GM19324 (cell line): Measurements from ENCODE around the gene TSPAN7.

ENCODE experiments used
- ATAC-seq: cut with Tn5 transposase; IDR thresholded peaks from one replicate; pipeline ENCODE4 v1.9.1; 2021; ENCODE audit warnings: mild to moderate bottlenecking, moderate library complexity; ENCODE audit not compliant: unreplicated experiment, low FRiP score

TSPAN7 gene, protein sequence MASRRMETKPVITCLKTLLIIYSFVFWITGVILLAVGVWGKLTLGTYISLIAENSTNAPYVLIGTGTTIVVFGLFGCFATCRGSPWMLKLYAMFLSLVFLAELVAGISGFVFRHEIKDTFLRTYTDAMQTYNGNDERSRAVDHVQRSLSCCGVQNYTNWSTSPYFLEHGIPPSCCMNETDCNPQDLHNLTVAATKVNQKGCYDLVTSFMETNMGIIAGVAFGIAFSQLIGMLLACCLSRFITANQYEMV

DNA sequence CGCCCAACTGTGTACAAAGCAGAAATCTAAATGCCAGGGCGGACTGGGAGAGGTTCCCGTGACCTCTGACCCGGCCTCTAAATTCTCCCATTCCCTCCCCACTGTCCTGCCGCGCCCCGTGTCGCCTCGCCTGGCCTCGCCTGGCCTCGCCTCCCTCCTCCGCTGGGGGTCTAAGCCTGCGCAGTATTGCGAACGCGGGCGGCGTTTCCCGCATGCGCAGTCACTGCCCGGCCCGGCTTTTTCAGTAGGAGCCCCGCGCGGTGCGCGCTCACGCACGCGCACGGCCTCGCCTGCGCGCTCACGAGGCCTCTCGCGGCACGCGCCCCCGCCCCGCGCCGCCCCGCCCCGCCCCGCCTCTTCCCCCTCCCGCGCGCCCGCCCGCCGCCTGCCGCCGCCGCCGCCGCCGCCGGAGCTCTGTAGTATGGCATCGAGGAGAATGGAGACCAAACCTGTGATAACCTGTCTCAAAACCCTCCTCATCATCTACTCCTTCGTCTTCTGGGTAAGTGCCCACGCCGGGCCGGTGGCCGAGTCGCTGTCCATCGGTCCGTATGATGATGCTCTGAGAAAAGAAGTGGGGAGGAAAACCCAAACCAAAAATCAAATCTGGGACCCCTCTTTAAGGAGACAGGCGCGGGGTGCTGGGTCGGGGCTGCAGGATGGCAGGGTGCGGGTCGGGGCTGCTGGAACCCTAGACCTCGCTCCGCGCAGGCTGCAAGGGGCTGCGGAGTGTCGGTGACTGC, at the start of gene TSPAN7:
Gene TSPAN7, plus strand, starts transcription at position 417 of the 743 bp plus-strand sequence. Its CDS starts 5 bp downstream, at position 422.
- ATAC-seq = peak; percentile 80

DNA sequence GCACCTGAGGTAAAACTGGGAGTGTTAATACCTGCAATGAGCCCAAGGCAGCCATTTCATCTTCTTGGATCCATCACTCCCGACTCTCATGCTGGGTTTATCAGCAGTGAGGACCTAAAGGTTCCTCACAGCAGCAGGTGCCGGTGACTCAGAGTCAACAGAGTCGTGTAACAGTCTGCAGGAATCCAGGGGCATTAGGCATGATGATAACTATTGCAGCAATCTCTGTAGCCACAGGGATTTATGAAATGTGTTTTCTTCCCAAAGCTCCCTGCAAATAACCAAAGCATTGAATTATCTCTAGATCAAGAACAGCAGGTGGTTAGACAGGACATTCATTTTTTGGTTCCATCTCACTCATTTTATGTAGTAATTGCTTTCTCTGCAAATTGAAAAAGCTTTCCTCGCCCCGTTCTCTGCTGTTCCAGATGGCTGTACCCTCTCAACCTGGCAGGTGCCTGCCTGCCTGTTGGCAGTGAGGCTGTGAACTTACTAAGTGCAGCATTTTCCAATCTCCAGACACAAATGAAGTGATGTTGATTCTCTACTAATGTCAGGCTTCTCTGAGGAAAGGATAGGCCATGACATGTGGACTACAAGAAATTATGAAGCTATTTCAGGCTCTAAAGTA, 48.1 kb upstream of the TSPAN7 start:
- no peak for ATAC-seq

- no peak for ATAC-seq
These were observed 47.1 kb upstream of the TSPAN7 start for GRCh38 chrX:38514016-38514854.

DNA sequence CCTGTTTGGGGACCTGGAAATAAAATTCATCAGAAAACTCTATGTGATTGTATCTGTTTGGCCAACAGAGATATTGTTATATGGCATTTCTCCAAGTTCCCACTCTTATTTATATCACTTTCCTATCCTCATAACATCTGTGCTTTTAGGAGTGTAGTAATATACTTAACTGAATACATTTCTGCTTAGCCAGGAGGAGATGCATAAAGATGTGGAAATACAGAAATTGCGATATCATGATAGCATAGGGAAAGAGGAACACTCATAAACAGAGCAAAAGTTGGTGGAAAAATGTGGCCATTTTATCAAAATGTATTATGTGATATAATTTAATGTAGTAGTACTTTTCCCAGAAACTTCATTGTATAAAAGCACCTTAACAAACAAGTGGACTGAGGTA, 46.1 kb upstream of the TSPAN7 start:
- no peak for ATAC-seq

DNA sequence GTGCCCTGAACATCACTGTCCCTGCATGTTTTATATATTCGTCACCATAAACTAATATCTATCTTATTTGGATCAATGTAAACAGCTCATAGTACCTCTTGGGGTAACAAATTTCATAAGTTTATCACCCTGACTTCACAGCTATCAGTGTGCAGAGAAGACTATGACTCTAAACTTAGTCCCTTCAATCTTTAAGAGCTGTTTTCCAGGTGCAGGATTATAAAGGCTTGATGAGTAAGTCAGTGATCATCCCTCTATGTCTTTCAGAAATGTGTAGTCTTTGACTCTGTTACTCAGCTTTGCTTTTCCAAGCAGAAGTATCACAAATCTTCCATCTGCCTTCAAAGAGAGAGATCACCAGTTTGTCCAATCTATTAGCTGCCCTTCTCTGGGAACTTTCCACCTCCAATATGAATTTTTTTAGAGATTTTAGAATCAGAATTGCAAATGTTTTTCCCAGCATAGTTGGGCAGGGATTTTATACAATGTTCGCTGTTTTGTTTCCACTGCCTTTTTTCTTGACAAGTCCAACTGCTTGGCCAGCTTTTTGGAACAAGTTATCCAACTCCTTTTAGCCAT, 45.1 kb upstream of the TSPAN7 start:
- no peak for ATAC-seq

DNA sequence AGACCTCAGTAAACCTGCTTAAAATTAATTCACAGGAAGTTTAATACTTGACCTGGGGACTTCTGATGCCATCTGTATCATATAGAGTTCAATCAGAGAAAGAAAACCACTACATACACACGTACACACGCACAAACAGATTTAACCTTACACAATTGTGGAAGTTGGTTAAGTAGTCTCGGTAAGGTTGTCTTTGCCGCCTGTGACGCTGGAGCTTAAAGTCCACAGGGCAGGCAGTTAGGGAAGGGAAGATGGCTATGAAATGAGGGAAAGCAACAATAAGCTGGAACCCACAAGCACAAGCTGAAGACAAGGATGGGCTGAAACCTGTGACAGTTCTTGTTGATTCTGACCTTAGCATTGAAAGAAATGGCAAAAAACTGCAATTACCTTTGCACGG, 41.7 kb upstream of the TSPAN7 start:
- no peak for ATAC-seq

- ATAC-seq = no peak
These were observed 23.2 kb upstream of the TSPAN7 start for GRCh38 chrX:38538134-38538533.

DNA sequence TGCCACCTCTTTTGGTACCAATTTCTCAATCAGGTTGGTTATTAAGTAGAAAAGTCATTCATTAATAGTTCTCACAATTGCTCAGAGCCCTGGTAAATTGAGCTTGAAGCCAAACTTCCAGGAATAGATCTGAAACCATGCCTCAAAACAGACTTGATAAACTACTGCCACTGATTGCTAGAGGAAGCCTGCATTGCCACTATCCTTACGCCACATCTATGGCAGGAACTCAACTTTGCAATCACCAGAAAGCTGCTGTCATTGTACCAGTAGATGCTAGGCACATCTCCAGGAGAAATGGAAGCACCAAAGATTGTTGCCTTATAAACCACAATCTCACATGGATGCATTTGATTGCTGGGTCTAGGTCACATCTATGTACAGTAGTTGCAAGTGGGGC, 21.6 kb upstream of the TSPAN7 start:
- ATAC-seq = no peak

GRCh38 chrX:38548508-38548907, 12.8 kb upstream of the TSPAN7 start:
- ATAC-seq = no peak

- ATAC-seq = no peak
These were observed 8.6 kb upstream of the TSPAN7 start for GRCh38 chrX:38552721-38553120.

DNA sequence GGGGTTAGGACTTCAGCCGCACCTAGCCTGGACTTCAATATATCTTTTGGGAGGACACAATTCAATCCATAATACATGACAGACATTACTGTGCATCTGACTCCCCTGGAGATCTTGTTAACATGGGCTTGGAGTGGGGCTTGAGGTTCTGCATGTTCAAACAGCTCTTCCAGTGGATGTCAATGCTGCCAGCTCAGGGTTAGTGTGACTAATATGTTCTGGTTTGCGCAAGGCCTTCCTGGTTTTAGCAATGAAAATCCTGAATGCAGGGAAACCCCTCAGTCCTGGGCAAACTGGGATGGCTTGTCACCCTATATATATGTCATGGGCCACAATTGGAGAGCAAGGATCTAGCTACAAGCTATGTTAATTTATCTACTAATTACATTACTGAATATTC, 2.7 kb upstream of the TSPAN7 start:
- no peak for ATAC-seq

DNA sequence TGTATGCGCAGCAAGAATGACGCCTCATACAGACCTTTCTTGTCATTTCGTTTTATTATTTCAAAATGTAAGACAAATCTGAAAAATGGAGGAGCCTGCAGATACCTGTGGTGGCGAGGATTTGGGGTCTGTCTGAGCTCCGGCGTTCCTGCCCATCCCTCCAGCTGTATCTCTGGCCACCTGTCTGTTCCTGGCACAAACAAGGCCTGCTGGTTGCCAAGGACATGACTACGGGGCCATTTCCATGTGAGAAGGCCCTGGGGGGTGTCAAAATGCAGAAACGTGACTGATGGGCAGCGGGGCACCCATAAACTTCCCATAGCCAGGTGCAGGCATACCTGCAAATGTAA, 591 bp upstream of the TSPAN7 start:
- no peak for ATAC-seq

GRCh38 chrX:38561951-38562719, 793 bp downstream of the TSPAN7 start:
- ATAC-seq = no peak

- ATAC-seq = no peak
These were observed 1.7 kb downstream of the TSPAN7 start for GRCh38 chrX:38563030-38563429.

DNA sequence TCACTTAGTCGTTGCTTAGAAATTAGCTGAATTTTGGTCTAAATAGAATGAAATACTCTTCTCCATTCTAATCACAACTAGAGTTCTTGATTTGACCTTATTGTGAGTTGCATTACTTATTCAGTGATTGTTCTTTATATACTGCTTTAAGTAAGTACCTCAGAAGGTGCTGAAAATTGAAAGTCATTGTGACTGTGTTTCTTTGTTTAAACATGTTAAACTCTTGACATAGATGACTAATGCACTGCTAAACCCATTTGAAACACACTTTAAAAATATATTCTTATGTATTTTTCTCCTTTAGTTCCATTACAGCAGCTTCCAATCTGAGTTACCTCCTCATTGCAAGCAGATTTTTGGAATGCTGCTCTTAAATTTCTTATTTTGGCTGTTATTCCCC, 9.1 kb downstream of the TSPAN7 start:
- no peak for ATAC-seq

- ATAC-seq = no peak
These were observed 9.7 kb downstream of the TSPAN7 start for GRCh38 chrX:38571058-38571457.

GRCh38 chrX:38574858-38575257, 13.5 kb downstream of the TSPAN7 start:
- no peak for ATAC-seq

- no peak for ATAC-seq
These were observed 14.5 kb downstream of the TSPAN7 start for GRCh38 chrX:38575888-38576287.

- ATAC-seq = no peak
These were observed 16.4 kb downstream of the TSPAN7 start for GRCh38 chrX:38577738-38578137.

- ATAC-seq = no peak
These were observed 16.8 kb downstream of the TSPAN7 start for GRCh38 chrX:38578167-38578566.
